ENCODE results near the gene FAM222B. TPM values are rescaled to one million over a fixed set of nuclear protein-coding genes. Genes with fewer than 3 reads are reported as not detected.
"Not testable (repeated sequence)": the region's sequence is repeated elsewhere in the genome, so short reads cannot be mapped to it uniquely, and the experiment has no call there.

Gene FAM222B
- polyA plus RNA-seq, 1 donor = 13.2 TPM

- no peak for DNase-seq (ENCODE audit: low read depth)
Measured at GRCh38 chr17:28843816-28844148, 1.2 kb upstream of the FAM222B start.

- DNase-seq (ENCODE audit: low read depth) = no peak
Measured at GRCh38 chr17:28841901-28842281, 699 bp downstream of the FAM222B start.

GRCh38 chr17:28839221-28839620, 3.4 kb downstream of the FAM222B start:
- no peak for DNase-seq (ENCODE audit: low read depth)

GRCh38 chr17:28836541-28836940, 6.0 kb downstream of the FAM222B start:
- DNase-seq (ENCODE audit: low read depth) = not testable (repeated sequence)

- DNase-seq (ENCODE audit: low read depth) = no peak
Measured at GRCh38 chr17:28834420-28834819, 8.2 kb downstream of the FAM222B start.

- no peak for DNase-seq (ENCODE audit: low read depth)
Measured at GRCh38 chr17:28828294-28829040, 14.1 kb downstream of the FAM222B start.

GRCh38 chr17:28827672-28828071, 14.9 kb downstream of the FAM222B start:
- DNase-seq (ENCODE audit: low read depth) = no peak

- DNase-seq (ENCODE audit: low read depth) = no peak
Measured at GRCh38 chr17:28819582-28819981, 23.0 kb downstream of the FAM222B start.

- DNase-seq (ENCODE audit: low read depth) = no peak
Measured at GRCh38 chr17:28818819-28819221, 23.8 kb downstream of the FAM222B start.

- no peak for DNase-seq (ENCODE audit: low read depth)
Measured at GRCh38 chr17:28816540-28816939, 26.1 kb downstream of the FAM222B start.

GRCh38 chr17:28812748-28813377, 29.7 kb downstream of the FAM222B start:
- DNase-seq (ENCODE audit: low read depth) = no peak

- DNase-seq (ENCODE audit: low read depth) = peak; percentile 89
Measured at GRCh38 chr17:28812091-28812747, 30.4 kb downstream of the FAM222B start.

GRCh38 chr17:28811651-28812090, 30.9 kb downstream of the FAM222B start:
- DNase-seq (ENCODE audit: low read depth) = no peak

- DNase-seq (ENCODE audit: low read depth) = no peak
Measured at GRCh38 chr17:28810437-28810836, 32.2 kb downstream of the FAM222B start.

- no peak for DNase-seq (ENCODE audit: low read depth)
Measured at GRCh38 chr17:28807925-28808634, 34.5 kb downstream of the FAM222B start.

GRCh38 chr17:28796062-28796461, 46.5 kb downstream of the FAM222B start:
- no peak for DNase-seq (ENCODE audit: low read depth)

- DNase-seq (ENCODE audit: low read depth) = not testable (repeated sequence)
Measured at GRCh38 chr17:28794846-28795441, 47.6 kb downstream of the FAM222B start.

- DNase-seq (ENCODE audit: low read depth) = no peak
Measured at GRCh38 chr17:28792877-28793661, 49.5 kb downstream of the FAM222B start.

- DNase-seq (ENCODE audit: low read depth) = no peak
Measured at GRCh38 chr17:28788100-28788499, 54.5 kb downstream of the FAM222B start.

- no peak for DNase-seq (ENCODE audit: low read depth)
Measured at GRCh38 chr17:28783161-28783560, 59.4 kb downstream of the FAM222B start.

- DNase-seq (ENCODE audit: low read depth) = not testable (repeated sequence)
Measured at GRCh38 chr17:28779601-28780000, 63.0 kb downstream of the FAM222B start.
